Chondrocyte (in vitro differentiated cells): Measurements from ENCODE around the gene SOHLH1. TPM values are rescaled to one million over a fixed set of nuclear protein-coding genes. Genes with fewer than 3 reads are reported as not detected.

Experiments
- DNase-seq: peaks from one replicate; pipeline ENCODE4 v3.0.0; 2021; ENCODE audit warnings: mixed read lengths, low spot score
- H3K27ac Mint-ChIP-seq: one replicate; pipeline ENCODE4 v1.8.0; 2021; ENCODE audit warnings: mild to moderate bottlenecking, moderate library complexity, mixed read lengths; ENCODE audit not compliant: unreplicated experiment
- H3K27me3 Mint-ChIP-seq: 2 replicates; pipeline ENCODE4 v1.8.0; 2021; ENCODE audit warnings: low read depth, mixed read lengths
- H3K36me3 Mint-ChIP-seq: 2 replicates; pipeline ENCODE4 v1.8.0; 2021; ENCODE audit warnings: low read depth, mixed read lengths
- H3K4me1 Mint-ChIP-seq: 2 replicates; pipeline ENCODE4 v1.8.0; 2021; ENCODE audit warnings: low read depth, mild to moderate bottlenecking, mixed read lengths
- H3K4me3 Mint-ChIP-seq: one replicate; pipeline ENCODE4 v1.8.0; 2021; ENCODE audit warnings: mild to moderate bottlenecking, moderate library complexity, mixed read lengths; ENCODE audit not compliant: unreplicated experiment
- H3K9me3 Mint-ChIP-seq: 2 replicates; pipeline ENCODE4 v1.8.0; 2021; ENCODE audit warnings: low read depth, mixed read lengths
- CTCF ChIP-seq: fragments of 200-600 bp; sonication (generic); IDR thresholded peaks from 2 replicates; pipeline ENCODE4 v1.5.0; 2021; ENCODE audit warnings: antibody characterized with exemption, mild to moderate bottlenecking, moderate library complexity
- total RNA-seq: library from RNA; stranded (reverse); gene quantifications from 3 replicates; pipeline ENCODE4 v1.2.1, GENCODE V29; 2021

Gene SOHLH1
- total RNA-seq, 1 donor from 2014 or later: not detected

- Mint-ChIP-seq H3K27me3 (peaks cover 17% of the 10 kb centered on the region), H3K9me3 (no peaks in the 10 kb centered on the region), H3K27ac (no peak overlapping the region), H3K4me3 (no peak overlapping the region), H3K36me3 (no peaks in the 10 kb centered on the region), H3K4me1 (no peaks in the 10 kb centered on the region)
- no peak for TF ChIP-seq CTCF
- no peak for DNase-seq
These were observed 2.1 kb downstream of the SOHLH1 start for GRCh38 chr9:135697226-135697625.

GRCh38 chr9:135696446-135696845, 2.8 kb downstream of the SOHLH1 start:
- no peaks in the 10 kb centered on the region for H3K36me3 Mint-ChIP-seq
- TF ChIP-seq CTCF: no peak
- no peak for DNase-seq
- H3K4me3 Mint-ChIP-seq: no peak overlapping the region
- no peak overlapping the region for H3K27ac Mint-ChIP-seq
- H3K27me3 Mint-ChIP-seq: peaks cover 24% of the 10 kb centered on the region
- no peaks in the 10 kb centered on the region for H3K4me1 Mint-ChIP-seq
- H3K9me3 Mint-ChIP-seq: no peaks in the 10 kb centered on the region

GRCh38 chr9:135695642-135696041, 3.6 kb downstream of the SOHLH1 start:
- H3K4me3 Mint-ChIP-seq: no peak overlapping the region
- no peak for TF ChIP-seq CTCF
- H3K27me3 Mint-ChIP-seq: peaks cover 28% of the 10 kb centered on the region
- H3K4me1 Mint-ChIP-seq: no peaks in the 10 kb centered on the region
- H3K27ac Mint-ChIP-seq: no peak overlapping the region
- H3K36me3 Mint-ChIP-seq: no peaks in the 10 kb centered on the region
- H3K9me3 Mint-ChIP-seq: no peaks in the 10 kb centered on the region
- DNase-seq: no peak

GRCh38 chr9:135695036-135695435, 4.2 kb downstream of the SOHLH1 start:
- no peak overlapping the region for H3K27ac Mint-ChIP-seq
- H3K27me3 Mint-ChIP-seq: peaks cover 28% of the 10 kb centered on the region
- no peaks in the 10 kb centered on the region for H3K36me3 Mint-ChIP-seq
- H3K4me1 Mint-ChIP-seq: no peaks in the 10 kb centered on the region
- TF ChIP-seq CTCF: no peak
- H3K9me3 Mint-ChIP-seq: no peaks in the 10 kb centered on the region
- DNase-seq: no peak
- no peak overlapping the region for H3K4me3 Mint-ChIP-seq

- Mint-ChIP-seq H3K36me3 (no peaks in the 10 kb centered on the region), H3K9me3 (no peaks in the 10 kb centered on the region), H3K27ac (no peak overlapping the region), H3K27me3 (peaks cover 31% of the 10 kb centered on the region), H3K4me3 (no peak overlapping the region), H3K4me1 (no peaks in the 10 kb centered on the region)
- no peak for DNase-seq
- no peak for TF ChIP-seq CTCF
These were observed 4.9 kb downstream of the SOHLH1 start for GRCh38 chr9:135694414-135694813.
